DMS53 (cell line): ENCODE results near the gene RAB15.
A peak's percentile ranks its signal among the peaks of the same experiment; 100 is the strongest.

Experiments
- DNase-seq: peaks from one replicate; lab custom pipeline; 2025; lab: John Stamatoyannopoulos, UW

The RAB15 gene

GRCh38 chr14:64910847-64911495 lies 61.2 kb downstream of the RAB15 start:
- peak; percentile 60 for DNase-seq

GRCh38 chr14:64906022-64906421 lies 66.1 kb downstream of the RAB15 start:
- DNase-seq = no peak

GRCh38 chr14:64899958-64900357 lies 72.2 kb downstream of the RAB15 start:
- no peak for DNase-seq
